ENCODE data around the gene NNMT.

Gene NNMT

DNA sequence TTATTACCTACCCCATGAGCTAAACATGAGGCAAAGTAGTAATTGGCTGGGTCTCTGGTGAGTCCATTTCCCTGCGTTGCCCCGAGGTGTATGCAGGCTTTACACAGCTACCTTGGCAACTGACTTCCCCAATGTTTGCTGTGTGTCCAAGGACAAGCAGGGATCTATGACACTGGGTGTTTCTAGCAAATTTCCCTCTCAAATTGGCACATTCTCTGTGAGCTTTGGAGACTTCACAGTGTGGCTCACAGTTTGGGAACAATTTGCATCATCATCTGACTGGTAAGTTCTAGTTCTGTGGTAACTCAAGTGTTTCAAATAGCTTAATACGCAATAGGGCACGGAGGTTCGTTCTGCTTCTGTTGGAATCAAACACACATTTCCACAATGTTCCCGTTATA is 12.5 kb downstream of the NNMT start:
- H3K27me3 Mint-ChIP-seq (ENCODE audit: low read depth): peaks cover 3% of the 10 kb centered on the region
- no peak overlapping the region for H3K4me3 Mint-ChIP-seq
- peaks cover 19% of the 10 kb centered on the region for H3K9me3 Mint-ChIP-seq
- H3K4me1 Mint-ChIP-seq: no peaks in the 10 kb centered on the region
- H3K27ac Mint-ChIP-seq: no peak overlapping the region
- TF ChIP-seq, protein P1, sequence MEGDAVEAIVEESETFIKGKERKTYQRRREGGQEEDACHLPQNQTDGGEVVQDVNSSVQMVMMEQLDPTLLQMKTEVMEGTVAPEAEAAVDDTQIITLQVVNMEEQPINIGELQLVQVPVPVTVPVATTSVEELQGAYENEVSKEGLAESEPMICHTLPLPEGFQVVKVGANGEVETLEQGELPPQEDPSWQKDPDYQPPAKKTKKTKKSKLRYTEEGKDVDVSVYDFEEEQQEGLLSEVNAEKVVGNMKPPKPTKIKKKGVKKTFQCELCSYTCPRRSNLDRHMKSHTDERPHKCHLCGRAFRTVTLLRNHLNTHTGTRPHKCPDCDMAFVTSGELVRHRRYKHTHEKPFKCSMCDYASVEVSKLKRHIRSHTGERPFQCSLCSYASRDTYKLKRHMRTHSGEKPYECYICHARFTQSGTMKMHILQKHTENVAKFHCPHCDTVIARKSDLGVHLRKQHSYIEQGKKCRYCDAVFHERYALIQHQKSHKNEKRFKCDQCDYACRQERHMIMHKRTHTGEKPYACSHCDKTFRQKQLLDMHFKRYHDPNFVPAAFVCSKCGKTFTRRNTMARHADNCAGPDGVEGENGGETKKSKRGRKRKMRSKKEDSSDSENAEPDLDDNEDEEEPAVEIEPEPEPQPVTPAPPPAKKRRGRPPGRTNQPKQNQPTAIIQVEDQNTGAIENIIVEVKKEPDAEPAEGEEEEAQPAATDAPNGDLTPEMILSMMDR (IDR thresholded peaks at IDR 0.05; ENCODE audit: unreplicated experiment in 3 of 3): no peak
- no peaks in the 10 kb centered on the region for H3K36me3 Mint-ChIP-seq (ENCODE audit: low read depth)

DNA sequence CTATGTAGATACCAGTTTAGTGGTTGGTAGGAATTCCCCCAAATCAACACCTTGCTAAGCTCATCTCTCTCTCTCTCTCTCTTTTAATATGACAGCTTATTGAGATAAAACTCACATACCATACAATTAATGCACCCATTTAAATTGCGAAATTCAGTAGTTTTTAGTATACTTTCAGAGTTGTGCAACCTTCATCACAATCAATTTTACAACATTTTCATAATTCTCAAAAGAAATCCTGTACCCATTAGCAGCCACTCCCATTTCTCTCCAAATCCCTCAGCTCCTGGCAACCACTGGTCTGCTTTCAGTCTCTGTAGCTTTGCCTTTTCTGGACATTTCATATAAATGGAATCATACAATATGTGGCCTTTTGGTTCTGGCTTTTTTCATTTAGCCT is 13.3 kb downstream of the NNMT start:
- Mint-ChIP-seq H3K4me1 (no peaks in the 10 kb centered on the region), H3K36me3 (ENCODE audit: low read depth) (no peaks in the 10 kb centered on the region), H3K4me3 (no peak overlapping the region), H3K27me3 (ENCODE audit: low read depth) (peaks cover 3% of the 10 kb centered on the region), H3K9me3 (peaks cover 19% of the 10 kb centered on the region), H3K27ac (no peak overlapping the region)
- TF ChIP-seq, protein P1 (IDR thresholded peaks at IDR 0.05; ENCODE audit: unreplicated experiment in 3 of 3): no peak

DNA sequence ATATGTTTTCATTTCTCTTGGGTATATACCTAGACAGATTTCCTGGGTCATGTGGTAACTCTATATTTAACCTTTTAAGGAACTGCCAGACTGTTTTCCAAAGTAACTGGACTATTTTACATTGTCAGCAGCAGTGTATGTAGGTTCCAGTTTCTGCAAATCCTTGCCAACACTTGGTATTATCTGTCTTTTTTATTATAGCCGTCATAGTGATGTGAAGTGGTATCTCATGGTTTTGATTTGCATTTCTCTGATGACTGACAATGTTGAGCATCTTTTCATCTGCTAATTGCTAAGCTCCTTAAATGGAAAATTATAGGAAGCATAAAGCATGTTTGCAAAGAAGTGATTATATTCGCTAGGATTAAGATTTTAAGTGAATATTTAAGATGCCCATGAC is 13.9 kb downstream of the NNMT start:
- no peak overlapping the region for H3K4me3 Mint-ChIP-seq
- H3K9me3 Mint-ChIP-seq: peaks cover 19% of the 10 kb centered on the region
- no peak overlapping the region for H3K27ac Mint-ChIP-seq
- TF ChIP-seq, protein P1 (IDR thresholded peaks at IDR 0.05; ENCODE audit: unreplicated experiment in 3 of 3): no peak
- no peaks in the 10 kb centered on the region for H3K36me3 Mint-ChIP-seq (ENCODE audit: low read depth)
- H3K27me3 Mint-ChIP-seq (ENCODE audit: low read depth): peaks cover 3% of the 10 kb centered on the region
- H3K4me1 Mint-ChIP-seq: no peaks in the 10 kb centered on the region

DNA sequence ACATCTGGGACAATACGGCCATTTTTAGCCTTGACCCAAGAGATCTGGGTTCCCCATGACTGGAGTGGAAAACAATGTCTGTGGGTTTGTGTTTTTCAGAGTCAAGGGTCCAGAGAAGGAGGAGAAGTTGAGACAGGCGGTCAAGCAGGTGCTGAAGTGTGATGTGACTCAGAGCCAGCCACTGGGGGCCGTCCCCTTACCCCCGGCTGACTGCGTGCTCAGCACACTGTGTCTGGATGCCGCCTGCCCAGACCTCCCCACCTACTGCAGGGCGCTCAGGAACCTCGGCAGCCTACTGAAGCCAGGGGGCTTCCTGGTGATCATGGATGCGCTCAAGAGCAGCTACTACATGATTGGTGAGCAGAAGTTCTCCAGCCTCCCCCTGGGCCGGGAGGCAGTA is 15.7 kb downstream of the NNMT start:
- H3K4me1 Mint-ChIP-seq: no peaks in the 10 kb centered on the region
- TF ChIP-seq, protein P1 (IDR thresholded peaks at IDR 0.05; ENCODE audit: unreplicated experiment in 3 of 3): no peak
- no peak overlapping the region for H3K4me3 Mint-ChIP-seq
- no peaks in the 10 kb centered on the region for H3K36me3 Mint-ChIP-seq (ENCODE audit: low read depth)
- peaks cover 3% of the 10 kb centered on the region for H3K27me3 Mint-ChIP-seq (ENCODE audit: low read depth)
- peaks cover 13% of the 10 kb centered on the region for H3K9me3 Mint-ChIP-seq
- H3K27ac Mint-ChIP-seq: no peak overlapping the region

DNA sequence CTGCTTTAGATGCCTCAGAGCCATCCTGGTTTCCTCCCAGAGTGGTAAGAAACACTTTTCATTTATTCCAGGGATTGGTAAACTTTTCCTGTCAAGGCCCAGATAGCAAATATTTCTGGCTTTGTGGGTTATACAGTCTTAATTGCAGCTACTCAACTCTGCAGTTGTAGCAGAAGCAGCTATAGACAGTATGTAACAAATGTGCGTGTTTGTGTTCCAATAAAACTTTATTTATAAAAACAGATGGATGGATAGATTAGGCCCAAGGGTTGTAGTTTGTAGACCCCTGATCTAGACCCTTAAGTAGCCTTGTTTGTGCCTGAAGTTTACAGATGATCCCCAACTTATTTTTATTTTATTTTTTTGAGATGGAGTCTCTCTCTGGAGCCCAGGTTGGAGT is 17.9 kb downstream of the NNMT start:
- Mint-ChIP-seq H3K27me3 (ENCODE audit: low read depth) (no peaks in the 10 kb centered on the region), H3K4me1 (no peaks in the 10 kb centered on the region), H3K36me3 (ENCODE audit: low read depth) (no peaks in the 10 kb centered on the region), H3K4me3 (no peak overlapping the region), H3K27ac (no peak overlapping the region), H3K9me3 (peaks cover 5% of the 10 kb centered on the region)
- TF ChIP-seq, protein P1 (IDR thresholded peaks at IDR 0.05; ENCODE audit: unreplicated experiment in 3 of 3): no peak

DNA sequence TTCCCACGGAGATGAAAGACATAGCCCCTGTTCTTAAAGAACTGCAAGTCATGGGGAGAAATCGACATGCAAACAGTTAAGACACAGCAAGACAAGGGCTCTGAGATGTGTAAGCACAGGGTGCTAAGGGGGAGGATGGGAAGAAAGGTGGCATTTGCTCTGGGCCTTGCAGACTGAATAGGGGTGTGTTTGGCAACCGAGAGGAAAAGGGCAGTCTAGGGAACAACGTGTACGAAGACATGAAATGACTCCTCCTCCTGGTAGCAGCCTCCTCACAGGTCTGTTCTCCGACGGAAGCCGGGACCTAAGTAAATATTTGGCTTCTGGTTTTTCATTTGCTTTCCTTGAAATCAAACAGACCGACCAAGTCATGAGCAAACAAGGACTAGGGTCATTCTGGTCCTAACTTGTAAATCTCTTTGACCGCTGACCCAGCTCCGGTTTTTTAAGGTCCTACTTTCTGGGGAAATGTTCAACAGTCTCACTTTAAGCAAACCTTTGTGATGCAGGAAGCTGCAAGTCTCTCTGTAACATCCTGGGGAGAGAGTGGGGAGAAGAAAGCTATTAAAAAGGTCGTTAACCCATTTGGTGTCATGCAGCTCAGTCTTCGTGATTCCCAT is 19.7 kb downstream of the NNMT start:
- Mint-ChIP-seq H3K27me3 (ENCODE audit: low read depth) (peaks cover 6% of the 10 kb centered on the region), H3K36me3 (ENCODE audit: low read depth) (no peaks in the 10 kb centered on the region), H3K9me3 (no peaks in the 10 kb centered on the region), H3K4me1 (no peaks in the 10 kb centered on the region), H3K27ac (peak overlapping the region in 1 of 3 experiments; percentile 4), H3K4me3 (no peak overlapping the region)
- TF ChIP-seq, protein P1 (IDR thresholded peaks at IDR 0.05; ENCODE audit: unreplicated experiment in 3 of 3): no peak

All from nephron (organoid).